HG02840 (cell line): ENCODE data around the gene ENDOU.
A peak's percentile ranks its signal among the peaks of the same experiment; 100 is the strongest.

Experiments
- ATAC-seq: cut with Tn5 transposase; IDR thresholded peaks from one replicate; pipeline ENCODE4 v1.9.1; 2021; ENCODE audit warnings: mild to moderate bottlenecking, moderate library complexity, moderate number of reproducible peaks; ENCODE audit not compliant: unreplicated experiment, low FRiP score

The ENDOU gene

GRCh38 chr12:47722941-47723631 is 2.2 kb downstream of the ENDOU start:
- ATAC-seq, result no peak

DNA sequence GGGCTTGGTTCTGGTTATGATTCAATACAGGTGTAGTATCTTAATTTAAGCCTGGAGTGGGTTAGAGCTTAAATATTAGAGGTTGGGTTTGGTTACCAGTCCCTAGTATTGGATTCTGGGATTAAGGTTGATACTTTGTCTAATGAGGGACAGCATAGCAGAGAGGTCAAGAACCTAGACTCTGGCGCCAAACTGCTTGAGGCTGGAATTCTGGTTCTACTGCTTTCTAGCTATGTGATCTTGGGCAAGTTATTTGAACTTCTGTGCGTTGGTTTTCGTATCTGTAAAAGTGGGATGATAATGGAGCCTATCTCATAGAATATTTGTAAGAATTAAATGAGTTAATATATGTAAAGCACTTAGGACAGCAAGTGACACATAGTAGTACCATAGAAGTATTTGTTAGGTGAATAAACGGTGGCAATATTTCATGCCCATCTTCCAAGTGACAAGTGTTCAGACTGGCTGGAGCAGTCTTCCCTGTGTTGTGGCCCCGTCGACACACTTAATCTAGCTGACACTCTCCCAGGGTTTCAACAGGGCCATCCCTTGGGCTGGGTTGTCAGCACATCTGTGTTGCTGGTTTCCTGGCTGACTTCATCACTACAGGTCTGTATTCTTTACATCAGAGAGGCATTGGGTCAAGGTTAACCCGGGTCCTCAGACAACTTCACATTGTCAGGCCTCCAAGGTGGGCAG is 3.0 kb downstream of the ENDOU start:
- ATAC-seq, result no peak

DNA sequence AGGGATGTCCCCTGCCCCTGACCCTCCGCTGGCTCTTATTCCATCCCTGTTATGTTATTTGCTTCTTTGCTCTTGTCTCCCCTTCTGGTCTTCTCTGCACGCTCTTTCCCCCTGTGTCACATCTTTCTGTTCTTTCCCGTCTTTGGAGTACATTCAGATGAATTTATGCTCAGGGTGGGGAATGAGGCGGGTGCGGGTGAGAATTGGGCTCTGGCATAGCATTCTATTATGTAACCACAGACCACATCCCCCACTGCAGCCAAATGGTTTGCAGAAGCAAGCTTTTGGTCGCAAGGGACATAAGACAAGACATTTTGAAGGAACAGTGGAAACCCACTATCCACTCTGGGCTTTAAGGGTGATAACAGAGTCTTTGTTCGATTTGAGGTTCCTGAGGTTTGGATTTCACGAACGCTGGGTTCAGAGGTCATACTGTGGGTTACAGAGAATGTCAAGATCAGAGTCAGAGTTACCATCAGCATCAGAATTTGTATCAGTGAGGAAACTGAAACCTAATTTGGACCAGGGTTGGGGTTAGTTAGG is 3.8 kb downstream of the ENDOU start:
- no peak for ATAC-seq

DNA sequence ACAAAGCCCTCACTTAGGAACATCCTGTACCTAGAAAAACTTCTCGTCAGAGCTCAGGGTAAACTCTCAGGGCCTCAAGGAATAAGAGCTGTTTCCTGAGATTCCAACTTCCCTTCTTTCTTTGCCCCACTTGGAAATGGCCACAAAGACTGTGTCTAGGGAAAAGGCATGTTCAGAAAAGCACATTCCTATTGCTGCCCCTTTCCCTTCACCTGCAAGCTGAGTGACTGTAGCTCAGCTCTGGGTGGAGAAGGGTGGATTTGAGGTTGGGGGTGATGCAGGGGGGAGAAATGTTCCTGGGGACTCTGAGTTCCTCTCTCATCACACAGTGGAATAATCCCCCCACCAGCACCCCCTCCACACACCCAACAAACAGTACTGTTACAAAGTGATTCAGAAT is 6.8 kb downstream of the ENDOU start:
- no peak for ATAC-seq

DNA sequence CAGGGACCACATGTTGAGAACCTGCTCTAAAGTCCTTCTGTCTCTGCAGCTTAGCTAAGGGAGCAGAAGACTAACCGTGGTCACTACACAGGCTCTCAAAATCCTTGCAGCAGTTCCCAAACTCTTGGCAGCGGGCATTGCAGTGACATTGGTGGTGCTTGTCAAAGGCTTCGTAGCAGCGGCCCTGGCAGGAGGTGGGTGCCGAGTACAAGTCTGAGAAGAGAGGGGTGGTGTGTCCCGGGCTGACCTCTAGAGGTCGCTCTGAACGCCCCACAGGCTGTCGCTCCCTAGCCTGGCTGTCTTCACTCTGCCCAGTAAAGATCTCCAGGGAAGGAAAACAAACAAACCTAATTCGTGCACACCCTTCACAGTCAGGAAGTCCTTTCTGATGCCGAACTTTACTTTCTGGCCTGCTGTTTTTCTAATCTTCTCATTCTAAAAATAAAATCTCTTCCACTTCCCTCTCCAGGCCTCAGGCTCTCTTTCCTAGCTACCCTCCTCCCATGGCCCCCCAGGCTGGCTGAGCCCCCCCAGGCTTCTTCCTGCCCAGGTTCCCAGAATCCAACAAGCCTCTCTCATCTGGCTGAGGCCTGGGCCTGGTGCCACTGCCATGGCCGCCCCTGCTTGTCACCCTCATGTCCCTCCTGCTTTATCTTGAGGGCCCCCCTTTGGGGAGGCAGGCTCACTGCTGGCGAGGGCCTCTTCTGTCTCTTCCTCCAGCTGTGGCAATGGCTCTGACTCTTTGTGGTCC is 7.7 kb downstream of the ENDOU start:
- no peak for ATAC-seq

DNA sequence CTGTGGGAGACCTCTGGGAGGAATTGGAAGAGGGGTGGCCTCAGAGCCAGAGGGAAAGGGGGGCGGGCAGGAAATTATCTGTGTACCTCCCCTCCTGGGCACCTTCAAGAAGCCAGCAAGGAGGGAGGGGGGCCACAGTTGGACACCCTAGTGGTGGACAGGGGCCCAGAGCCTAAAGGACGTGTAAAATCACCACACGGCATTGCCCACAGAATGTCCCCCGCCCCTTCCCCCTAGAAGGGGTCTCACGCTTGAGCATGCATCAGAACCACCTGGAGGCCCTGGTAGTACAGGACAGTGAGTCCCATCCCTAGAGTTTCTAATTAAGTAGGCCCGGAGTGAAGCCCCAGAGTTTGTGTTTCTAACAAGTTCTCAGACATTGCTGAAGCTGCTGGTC is 8.2 kb downstream of the ENDOU start:
- no peak for ATAC-seq

DNA sequence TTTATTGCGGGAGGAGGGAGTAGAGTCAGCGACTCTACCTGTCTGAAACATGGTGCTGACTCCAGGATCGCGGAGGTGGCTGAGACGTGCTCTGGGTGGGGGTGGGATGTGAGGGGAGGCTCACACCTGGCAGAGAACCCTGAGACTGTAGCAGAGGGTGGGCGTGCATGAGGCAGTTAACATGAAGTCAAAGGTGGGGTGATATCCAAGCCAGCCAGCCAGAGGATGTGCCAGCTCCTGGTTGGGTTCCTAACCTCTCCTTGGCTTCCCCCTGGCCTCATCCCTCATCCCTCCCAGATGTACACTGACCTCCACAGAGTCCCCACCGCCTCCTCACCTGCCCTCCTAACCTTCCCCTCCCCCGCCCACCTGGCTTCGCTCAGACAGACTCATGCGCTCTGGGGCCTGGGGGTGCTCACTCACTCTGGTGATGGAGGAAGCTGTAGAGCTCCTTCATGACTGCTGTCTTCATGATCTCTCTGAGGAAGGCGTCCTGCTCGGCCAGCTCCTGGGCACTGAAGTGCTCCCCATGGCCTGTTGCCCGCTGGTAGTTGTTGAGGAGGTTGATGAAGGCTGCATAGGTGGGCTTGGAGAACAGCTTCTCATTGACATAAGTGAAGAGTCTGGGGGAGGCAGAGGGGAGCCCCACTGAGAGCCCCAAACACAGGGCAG is 9.3 kb downstream of the ENDOU start:
- no peak for ATAC-seq

DNA sequence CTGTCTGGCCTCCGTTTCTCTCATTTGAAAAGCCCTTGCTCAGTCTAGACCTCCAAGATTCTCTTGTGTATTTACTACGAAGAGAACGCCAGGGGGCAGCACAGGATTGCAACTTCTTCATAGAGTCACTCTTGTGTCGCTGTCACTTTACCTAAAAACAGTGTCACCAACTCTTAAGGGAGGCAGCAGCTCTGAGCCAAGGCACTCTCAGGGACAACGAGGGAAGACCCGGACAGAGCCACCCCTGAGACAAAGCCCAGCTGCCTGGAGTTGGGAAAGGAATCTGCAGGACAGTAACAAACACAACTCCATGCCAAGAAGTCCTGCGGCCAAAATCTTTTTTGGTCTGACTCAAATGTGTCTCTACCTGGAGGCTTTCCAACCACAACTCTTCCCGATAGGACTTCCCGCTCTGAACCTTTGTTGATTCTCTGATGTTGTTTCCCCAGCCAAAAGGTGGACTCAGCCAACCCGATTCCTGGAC is 9.9 kb downstream of the ENDOU start:
- no peak for ATAC-seq

DNA sequence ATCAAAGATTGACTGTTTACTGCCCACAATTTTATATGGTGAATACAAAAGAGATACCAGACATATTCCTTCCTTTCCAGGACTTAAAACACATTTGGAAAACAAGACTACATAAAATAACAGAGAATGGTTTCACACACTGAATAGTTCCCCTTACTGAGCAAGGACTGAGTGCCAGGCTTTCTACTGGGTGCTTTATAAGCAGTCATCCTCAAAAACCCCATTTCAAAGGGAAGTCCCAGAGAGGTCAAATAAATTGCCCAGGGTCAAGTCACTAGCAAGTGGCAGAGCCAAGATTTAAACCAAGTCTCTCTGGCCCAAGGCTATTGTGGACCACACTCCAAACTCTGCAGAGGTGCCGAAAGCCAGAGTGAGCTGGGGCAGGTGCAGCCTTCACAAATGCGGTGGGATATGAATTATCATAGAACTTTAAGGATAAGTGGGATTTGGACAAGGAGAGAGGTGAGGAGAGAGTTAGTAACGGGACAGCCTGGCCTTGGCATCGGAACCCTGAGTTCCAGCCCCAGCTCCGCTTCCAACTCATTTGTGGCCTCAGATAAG is 10.4 kb downstream of the ENDOU start:
- no peak for ATAC-seq

DNA sequence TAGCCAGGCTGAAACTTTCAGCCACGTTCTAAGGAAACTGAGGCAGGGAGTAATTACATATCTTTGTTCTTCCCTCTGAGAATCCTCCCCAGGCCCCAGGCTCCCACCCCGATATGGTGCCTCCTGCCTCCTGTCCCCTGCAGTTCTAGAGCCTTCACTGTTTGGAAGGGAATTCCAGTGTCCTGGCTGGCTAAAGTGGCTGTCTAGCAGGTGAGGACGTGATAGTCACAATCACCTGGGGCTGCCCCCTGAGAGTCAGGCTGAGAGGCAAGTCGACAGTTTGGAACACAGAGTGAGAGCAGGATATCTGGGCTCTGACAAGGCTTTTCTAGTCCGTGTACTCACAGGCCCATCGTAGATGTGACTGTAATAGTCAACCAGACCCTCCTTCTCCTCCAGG is 13.1 kb downstream of the ENDOU start:
- no peak for ATAC-seq

- ATAC-seq, result no peak
These were observed 13.8 kb downstream of the ENDOU start for GRCh38 chr12:47711448-47711847.

DNA sequence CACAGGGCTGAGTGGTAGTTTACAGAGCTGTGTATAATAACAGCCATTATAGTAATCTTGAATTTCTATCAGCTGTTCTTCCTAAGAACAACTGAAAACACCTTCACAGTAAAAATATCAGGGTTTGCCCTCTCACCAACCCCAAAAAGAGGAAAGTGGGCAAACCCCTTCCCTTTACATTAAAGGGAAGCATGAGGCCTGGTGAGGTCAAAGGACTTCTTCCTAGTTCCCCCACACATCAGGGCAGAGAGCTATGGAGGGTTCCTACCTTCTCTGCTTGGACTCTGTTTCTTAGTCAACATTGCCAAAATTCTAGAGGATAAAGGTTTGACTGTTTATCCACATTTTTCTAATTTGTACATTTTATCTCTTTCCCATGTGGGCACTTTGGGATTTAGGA is 15.0 kb downstream of the ENDOU start:
- ATAC-seq, result no peak

GRCh38 chr12:47709671-47710070 is 15.6 kb downstream of the ENDOU start:
- no peak for ATAC-seq

DNA sequence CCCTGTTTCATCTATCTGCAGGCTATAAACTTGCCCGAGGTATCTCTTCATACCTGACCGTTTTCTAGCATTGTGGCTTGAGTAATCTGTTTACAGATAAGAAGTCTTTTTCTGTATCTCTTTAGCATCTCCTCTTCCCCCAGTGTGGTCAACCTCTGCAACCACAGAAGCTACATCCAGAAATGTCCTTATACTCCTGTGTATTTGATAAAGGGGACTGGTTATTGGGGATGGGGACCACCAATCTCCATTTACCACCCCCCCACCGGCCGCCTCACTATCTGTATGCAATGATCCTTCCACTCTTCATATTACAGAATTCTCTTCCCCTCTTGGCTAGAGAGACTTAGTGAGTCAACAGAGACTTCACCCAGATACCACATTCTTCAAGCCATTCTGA is 16.1 kb downstream of the ENDOU start:
- ATAC-seq, result no peak

- no peak for ATAC-seq
These were observed 17.3 kb downstream of the ENDOU start for GRCh38 chr12:47707905-47708543.

DNA sequence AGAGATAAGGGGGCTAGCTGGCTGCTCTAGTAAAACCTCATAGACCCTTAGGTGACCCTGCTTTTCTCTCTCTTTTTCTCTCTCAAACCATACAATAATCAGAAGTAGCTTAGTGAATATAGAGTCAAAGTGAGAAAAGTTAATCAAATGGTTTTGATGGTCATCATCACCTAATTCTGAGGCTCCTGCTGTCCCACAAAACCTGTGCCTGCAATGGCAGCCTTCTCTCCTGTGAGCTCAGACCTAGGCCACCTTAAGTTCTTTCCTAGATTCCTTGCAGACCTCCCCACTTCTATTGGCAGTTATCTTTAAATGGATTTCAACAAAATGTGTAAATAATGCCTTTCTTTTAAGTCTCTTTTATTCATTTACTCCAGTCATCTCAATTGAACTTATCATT is 17.9 kb downstream of the ENDOU start:
- no peak for ATAC-seq

- peak; percentile 72 for ATAC-seq
These were observed 19.5 kb downstream of the ENDOU start, which contains the start of gene RPAP3 for GRCh38 chr12:47705566-47706425. RPAP3 (minus strand) TSS chr12:47706030; CDS start chr12:47702840, 3,190 bp downstream.

- ATAC-seq, result no peak
These were observed 20.1 kb downstream of the ENDOU start for GRCh38 chr12:47705229-47705565.

- no peak for ATAC-seq
These were observed 20.6 kb downstream of the ENDOU start for GRCh38 chr12:47704719-47705118.
